Lower leg skin (tissue), 4 donors: ENCODE measurements around the gene BMF. TPM values are rescaled to one million over a fixed set of nuclear protein-coding genes. Genes with fewer than 3 reads are reported as not detected.

Experiments
- DNase-seq, 2 donors: peaks; one replicate each; pipeline ENCODE4 v3.0.0-alpha.2; 2019; ENCODE audit warnings: low spot score in 2 of 2
- H3K4me3 ChIP-seq: fragments of 200-600 bp; sonication (generic); 2 replicates; pipeline ENCODE4 v1.5.1; 2017; ENCODE audit warnings: mild to moderate bottlenecking, low read depth; ENCODE audit not compliant: poor library complexity, severe bottlenecking
- POLR2A ChIP-seq, 2 donors: fragments of 450-650 bp; IDR thresholded peaks; one replicate each; pipeline ENCODE4 v1.6.1; 2016 to 2017; ENCODE audit warnings: antibody characterized with exemption in 2 of 2, mild to moderate bottlenecking in 1 of 2, moderate library complexity in 1 of 2
- WGBS, 2 donors: methylation state at CpG; one replicate each; pipeline ENCODE4 v1.1.5; 2018; 5-methylcytosine and 5-hydroxymethylcytosine counted together
- intact Hi-C: fragments of 100-400 bp; cut with DNase I; formaldehyde crosslinking; loops from one replicate; pipeline ENCODE4 v1.15.0; 2023; ENCODE audit warnings: low total_unique reads
- total RNA-seq, 4 donors: library from RNA; depleted of rRNA; stranded (reverse); fragments of >200 nt; gene quantifications; one replicate each; pipeline ENCODE4 v1.1.0, GENCODE V29; 2016
- TF ChIP-seq, protein P1 (sequence below), 3 donors: fragments of 450-650 bp; IDR thresholded peaks; one replicate each; pipeline ENCODE4 v1.5.1; 2016; ENCODE audit warnings: antibody characterized with exemption in 3 of 3, mild to moderate bottlenecking in 3 of 3, moderate library complexity in 2 of 3

The BMF gene
- total RNA-seq, 4 donors from 2014 or later = 2.1 to 11.8 (median 8.4) TPM

- H3K4me3 ChIP-seq = no peak overlapping the region
- WGBS, 2 donors = 69 to 76% methylated on average over 6 of the region's 6 CpGs
- TF ChIP-seq POLR2A (IDR thresholded peaks at IDR 0.05) = no peak
- TF ChIP-seq, protein P1, sequence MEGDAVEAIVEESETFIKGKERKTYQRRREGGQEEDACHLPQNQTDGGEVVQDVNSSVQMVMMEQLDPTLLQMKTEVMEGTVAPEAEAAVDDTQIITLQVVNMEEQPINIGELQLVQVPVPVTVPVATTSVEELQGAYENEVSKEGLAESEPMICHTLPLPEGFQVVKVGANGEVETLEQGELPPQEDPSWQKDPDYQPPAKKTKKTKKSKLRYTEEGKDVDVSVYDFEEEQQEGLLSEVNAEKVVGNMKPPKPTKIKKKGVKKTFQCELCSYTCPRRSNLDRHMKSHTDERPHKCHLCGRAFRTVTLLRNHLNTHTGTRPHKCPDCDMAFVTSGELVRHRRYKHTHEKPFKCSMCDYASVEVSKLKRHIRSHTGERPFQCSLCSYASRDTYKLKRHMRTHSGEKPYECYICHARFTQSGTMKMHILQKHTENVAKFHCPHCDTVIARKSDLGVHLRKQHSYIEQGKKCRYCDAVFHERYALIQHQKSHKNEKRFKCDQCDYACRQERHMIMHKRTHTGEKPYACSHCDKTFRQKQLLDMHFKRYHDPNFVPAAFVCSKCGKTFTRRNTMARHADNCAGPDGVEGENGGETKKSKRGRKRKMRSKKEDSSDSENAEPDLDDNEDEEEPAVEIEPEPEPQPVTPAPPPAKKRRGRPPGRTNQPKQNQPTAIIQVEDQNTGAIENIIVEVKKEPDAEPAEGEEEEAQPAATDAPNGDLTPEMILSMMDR (IDR thresholded peaks at IDR 0.05) = no peak
- DNase-seq = no peak
- intact Hi-C loops = loop anchor here (10.0 kb wide), 1 partner anchor 59 kb away; the partner anchor contains the start of gene BMF
Observed at GRCh38 chr15:40045572-40046217, 63.0 kb downstream of the BMF start.

DNA sequence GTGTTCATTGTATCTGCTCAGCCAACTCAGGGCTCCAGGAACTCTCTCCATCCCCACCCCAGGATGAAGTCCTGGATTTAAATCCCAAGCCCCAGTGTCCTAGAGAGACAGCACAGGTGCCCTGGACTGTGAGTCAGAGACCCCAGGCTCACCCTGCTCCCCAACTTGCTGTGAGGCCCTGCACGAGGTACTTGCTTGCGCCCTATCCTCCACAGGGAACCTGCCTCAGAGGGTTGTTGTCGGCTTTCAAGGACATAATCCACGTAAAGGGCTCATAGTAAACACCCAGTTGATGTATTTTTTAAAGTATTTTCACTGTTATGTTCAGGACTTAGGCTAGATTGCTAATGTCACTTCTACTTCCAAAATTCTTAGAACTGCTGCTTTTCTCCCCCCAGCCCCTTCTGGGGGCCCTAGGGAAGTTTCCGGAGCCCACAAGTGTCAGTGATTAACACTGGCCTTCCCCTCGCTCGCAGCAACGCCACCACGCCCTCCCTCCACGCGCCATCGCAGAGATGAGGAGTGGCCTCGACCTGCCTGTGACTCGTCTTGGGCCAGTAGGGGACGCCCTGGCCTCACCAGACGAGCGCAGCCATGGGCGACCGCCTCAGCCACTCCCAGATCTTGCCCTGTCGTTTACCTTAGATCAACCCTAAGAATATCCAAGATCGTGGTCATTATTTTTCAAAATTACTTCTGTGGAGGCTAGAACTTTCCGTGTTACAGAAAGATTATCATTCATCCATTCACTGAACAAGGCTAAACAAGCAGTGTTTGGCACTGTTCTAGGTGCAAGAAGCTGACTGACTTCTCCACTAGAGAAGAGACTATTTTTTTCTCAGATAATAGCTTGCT, 63.7 kb downstream of the BMF start:
- H3K4me3 ChIP-seq = no peak overlapping the region
- TF ChIP-seq, protein P1 (IDR thresholded peaks at IDR 0.05) = peak in 1 of 3 donors; percentile 89
- no peak for TF ChIP-seq POLR2A (IDR thresholded peaks at IDR 0.05)
- intact Hi-C loops = loop anchor here (10.0 kb wide), 1 partner anchor 60 kb away; the partner anchor contains the start of gene BMF
- WGBS, 2 donors = 4 to 6% methylated on average over 22 of the region's 22 CpGs
- DNase-seq = peak; percentile 88 to 97

GRCh38 chr15:40043927-40044716, 64.6 kb downstream of the BMF start:
- no peak for DNase-seq
- WGBS, 2 donors = 78% methylated on average over 10 of the region's 10 CpGs
- no peak overlapping the region for H3K4me3 ChIP-seq
- intact Hi-C loops = loop anchor here (10.0 kb wide), 1 partner anchor 61 kb away; the partner anchor contains the start of gene BMF
- no peak for TF ChIP-seq POLR2A (IDR thresholded peaks at IDR 0.05)
- TF ChIP-seq, protein P1 (IDR thresholded peaks at IDR 0.05) = no peak

DNA sequence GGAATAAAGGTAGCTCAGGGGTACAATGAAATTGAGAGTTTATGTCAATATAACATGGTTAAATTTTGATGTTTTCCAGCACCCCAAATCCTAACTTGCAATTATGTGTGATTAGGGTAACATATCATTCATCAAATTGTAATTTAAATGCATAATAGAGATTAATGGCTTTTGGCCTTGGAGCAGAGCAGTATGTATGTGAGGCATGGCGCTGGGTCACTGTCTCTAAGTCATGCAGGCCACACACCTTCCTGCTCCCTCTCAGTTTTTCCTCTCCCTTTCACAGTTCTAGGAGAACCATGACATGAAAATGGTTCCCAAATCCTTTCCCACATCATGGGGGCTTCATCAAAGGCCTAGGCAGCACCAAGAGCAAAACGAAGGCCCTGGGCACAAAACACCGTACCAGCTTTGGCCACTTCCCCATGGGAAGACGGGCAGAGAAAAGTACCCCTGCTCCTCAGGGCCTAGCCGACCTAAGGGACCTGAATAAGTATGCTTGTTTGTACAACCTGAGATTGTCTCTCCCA, 65.8 kb downstream of the BMF start:
- no peak for DNase-seq
- TF ChIP-seq, protein P1 (IDR thresholded peaks at IDR 0.05) = no peak
- no peak for TF ChIP-seq POLR2A (IDR thresholded peaks at IDR 0.05)
- 87 to 89% methylated on average over 5 of the region's 5 CpGs for WGBS, 2 donors
- H3K4me3 ChIP-seq = no peak overlapping the region
- intact Hi-C loops = loop anchor here (10.0 kb wide), 1 partner anchor 62 kb away; the partner anchor contains the start of gene BMF

- no peak overlapping the region for H3K4me3 ChIP-seq
- WGBS, 2 donors = 66 to 89% methylated on average over 3 of the region's 3 CpGs
- TF ChIP-seq, protein P1 (IDR thresholded peaks at IDR 0.05) = no peak
- no peak for TF ChIP-seq POLR2A (IDR thresholded peaks at IDR 0.05)
- no peak for DNase-seq
- intact Hi-C loops = loop anchor here (10.0 kb wide), 1 partner anchor 64 kb away; the partner anchor contains the start of gene BMF
Observed at GRCh38 chr15:40040770-40041169, 67.9 kb downstream of the BMF start.
